ENCODE results near the gene SP9. TPM values are rescaled to one million over a fixed set of nuclear protein-coding genes. Genes with fewer than 3 reads are reported as not detected.

The SP9 gene
- total and polyA plus RNA-seq, 9 of the 15 experiments (the other 6 are each of a cell fraction or from before 2014, with no cell fraction given), result 0.04 to 0.23 (median 0.11) TPM; not detected in 3

GRCh38 chr2:174376967-174377366 lies 42.2 kb downstream of the SP9 start:
- Histone ChIP-seq H3K9me3 (replicated peaks; ENCODE audit: control insufficient read depth, insufficient read depth, low read depth, low read length) (no peaks in the 10 kb centered on the region), H3K4me2 (ENCODE audit: insufficient read depth, low read length) (no peak overlapping the region), H3K27ac (ENCODE audit: extremely low read depth, low read depth, low read length) (no peak overlapping the region), H3K79me2 (ENCODE audit: control insufficient read depth, insufficient read depth, low read length) (no peaks in the 10 kb centered on the region), H3K4me3 (no peak overlapping the region), H3K9me1 (ENCODE audit: control insufficient read depth, insufficient read depth, low read length) (no peaks in the 10 kb centered on the region), H3K9ac (ENCODE audit: insufficient read depth in 1 of 2, low read depth in 2 of 2, low read length in 2 of 2) (no peak overlapping the region), H2AFZ (ENCODE audit: low read depth, low read length) (no peak overlapping the region), H3K4me1 (replicated peaks in 1 of 2; ENCODE audit: control insufficient read depth in 2 of 2, insufficient read depth in 2 of 2, low read length in 2 of 2) (no peaks in the 10 kb centered on the region), H3K36me3 (ENCODE audit: control insufficient read depth, insufficient read depth, low read length) (peaks cover 44% of the 10 kb centered on the region; the same call in 2 of the 3 replicates), H4K20me1 (replicated peaks; ENCODE audit: control insufficient read depth, insufficient read depth, low read length) (no peaks in the 10 kb centered on the region), H3K27me3 (ENCODE audit: control insufficient read depth in 2 of 2, insufficient read depth in 2 of 2, low read length in 2 of 2) (no peaks in the 10 kb centered on the region)
- ChIA-PET POLR2A (no interaction called here), CTCF (ENCODE audit: low intra/inter-chr PET ratio) (interaction anchor here (0.5 kb wide), 1 partner anchor 680 kb away, joined by 5 read pairs; no protein-coding TSS in a partner anchor)
- FAIRE-seq (no peak), DNase-seq (ENCODE audit: extremely low read depth in 1 of 4, low spot score in 3 of 4) (peak in 2 of 4 experiments; percentile 15 to 36), ATAC-seq (peak; percentile 68)
- WGBS (ENCODE audit: insufficient coverage, low coverage, missing lambda C conversion rate), result 6% methylated on average over 2 of the region's 2 CpGs
- in situ Hi-C loops (cut with MboI), result no loop called here
- BruUV-seq (replicated peaks), result TSS peak; percentile 8
- intact Hi-C loops (cut with micrococcal nuclease), result no loop called here
- TF ChIP-seq FOSL1 (tag; conservative IDR thresholded peaks at IDR 0.05), result peak; percentile 85
- no peak for TF ChIP-seq ZNF165 (CRISPR knock-in tag; IDR thresholded peaks at IDR 0.05; ENCODE audit: borderline replicate concordance)
- no peak for TF ChIP-seq E2F8 (IDR thresholded peaks at IDR 0.05; ENCODE audit: low read depth, partially characterized antibody)
- no peak for TF ChIP-seq ZNF41 (CRISPR knock-in tag; conservative IDR thresholded peaks at IDR 0.05)
- TF ChIP-seq BHLHE40 (IDR thresholded peaks at IDR 0.05; ENCODE audit: low read length), result no peak
- 0 out of 2 replicates have a peak, but pooled peaks have one; percentile 11 for TF ChIP-seq NCOR1 (IDR thresholded peaks at IDR 0.05)
- 0 out of 2 replicates have a peak, but pooled peaks have one; percentile 18 for TF ChIP-seq CBFA2T2 (conservative IDR thresholded peaks at IDR 0.05)
- TF ChIP-seq ZNF143 (CRISPR knock-in tag; IDR thresholded peaks at IDR 0.05), result no peak
- peak; percentile 65 for TF ChIP-seq ARID1B (IDR thresholded peaks at IDR 0.05)
- TF ChIP-seq ESRRA (IDR thresholded peaks at IDR 0.05; ENCODE audit: borderline replicate concordance, low read depth), result no peak
- TF ChIP-seq HES1 (IDR thresholded peaks at IDR 0.05; ENCODE audit: low read depth), result no peak
- TF ChIP-seq ELF1 (tag; IDR thresholded peaks at IDR 0.05), result no peak
- TF ChIP-seq CTBP1 (IDR thresholded peaks at IDR 0.05; ENCODE audit: borderline replicate concordance), result no peak
- no peak for TF ChIP-seq MEF2A (IDR thresholded peaks at IDR 0.05; ENCODE audit: control insufficient read depth, low read depth, low read length)
- TF ChIP-seq TRIM24 (IDR thresholded peaks at IDR 0.05), result no peak
- no peak for TF ChIP-seq ZNF184 (CRISPR knock-in tag; IDR thresholded peaks at IDR 0.05)
- TF ChIP-seq PRPF4 (IDR thresholded peaks at IDR 0.05; ENCODE audit: insufficient read depth, low read depth, low read length, poor library complexity, severe bottlenecking), result no peak
- TF ChIP-seq, protein P1, sequence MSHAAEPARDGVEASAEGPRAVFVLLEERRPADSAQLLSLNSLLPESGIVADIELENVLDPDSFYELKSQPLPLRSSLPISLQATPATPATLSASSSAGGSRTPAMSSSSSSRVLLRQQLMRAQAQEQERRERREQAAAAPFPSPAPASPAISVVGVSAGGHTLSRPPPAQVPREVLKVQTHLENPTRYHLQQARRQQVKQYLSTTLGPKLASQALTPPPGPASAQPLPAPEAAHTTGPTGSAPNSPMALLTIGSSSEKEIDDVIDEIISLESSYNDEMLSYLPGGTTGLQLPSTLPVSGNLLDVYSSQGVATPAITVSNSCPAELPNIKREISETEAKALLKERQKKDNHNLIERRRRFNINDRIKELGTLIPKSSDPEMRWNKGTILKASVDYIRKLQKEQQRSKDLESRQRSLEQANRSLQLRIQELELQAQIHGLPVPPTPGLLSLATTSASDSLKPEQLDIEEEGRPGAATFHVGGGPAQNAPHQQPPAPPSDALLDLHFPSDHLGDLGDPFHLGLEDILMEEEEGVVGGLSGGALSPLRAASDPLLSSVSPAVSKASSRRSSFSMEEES (CRISPR knock-in tag; IDR thresholded peaks at IDR 0.05), result no peak
- no peak for TF ChIP-seq SP1 (CRISPR knock-in tag; IDR thresholded peaks at IDR 0.05)
- TF ChIP-seq TBP (optimal IDR thresholded peaks at IDR 0.05; ENCODE audit: low read depth, low read length), result no peak
- TF ChIP-seq ZNF785 (CRISPR knock-in tag; IDR thresholded peaks at IDR 0.05), result no peak
- no peak for TF ChIP-seq ZNF668 (CRISPR knock-in tag; IDR thresholded peaks at IDR 0.05)
